Transverse colon (tissue), 4 donors: ENCODE results near the gene P3H3. TPM values are rescaled to one million over a fixed set of nuclear protein-coding genes. Genes with fewer than 3 reads are reported as not detected.

Experiments
- DNase-seq: peaks from one replicate; pipeline ENCODE4 v3.0.0-alpha.2; 2019
- H3K27ac ChIP-seq, 4 donors: fragments of 200-600 bp; sonication (generic); 2 replicates each; pipeline ENCODE4 v1.5.1; 2016 to 2018; ENCODE audit warnings: inconsistent platforms in 4 of 4
- H3K27me3 ChIP-seq: fragments of 200-600 bp; sonication (generic); 2 replicates; pipeline ENCODE4 v1.5.1; 2017; ENCODE audit warnings: inconsistent platforms
- H3K36me3 ChIP-seq, 4 donors: fragments of 200-600 bp; sonication (generic); 2 replicates each; pipeline ENCODE4 v1.5.1; 2017 to 2019; ENCODE audit warnings: inconsistent platforms in 4 of 4
- H3K4me1 ChIP-seq, 4 donors: fragments of 200-600 bp; sonication (generic); 2 replicates each; pipeline ENCODE4 v1.5.1; 2017 to 2020; ENCODE audit warnings: inconsistent platforms in 4 of 4
- H3K4me3 ChIP-seq, 4 donors: fragments of 200-600 bp; sonication (generic); 1 replicate in 1 of 4; 2 replicates in 3 of 4; pipeline versions ENCODE4 v1.5.1 to v1.6.1; 2017 to 2019; ENCODE audit warnings: inconsistent platforms in 4 of 4
- H3K9me3 ChIP-seq, 2 donors: fragments of 200-600 bp; sonication (generic); 2 replicates each; pipeline ENCODE4 v1.5.1; 2017 to 2019; ENCODE audit warnings: inconsistent platforms in 2 of 2
- EP300 ChIP-seq: sonication (generic); formaldehyde crosslinking; IDR thresholded peaks from one replicate; pipeline ENCODE4 v1.6.1; 2017; ENCODE audit warnings: antibody characterized with exemption, low read depth
- POLR2A ChIP-seq: fragments of 450-650 bp; IDR thresholded peaks from one replicate; pipeline ENCODE4 v1.6.1; 2016; ENCODE audit warnings: antibody characterized with exemption, mild to moderate bottlenecking, moderate library complexity
- POLR2AphosphoS5 ChIP-seq, 3 donors: sonication (generic); formaldehyde crosslinking; IDR thresholded peaks; one replicate each; pipeline ENCODE4 v1.6.1; 2016; ENCODE audit warnings: antibody characterized with exemption in 3 of 3
- WGBS, 2 donors: methylation state at CpG; one replicate each; pipeline ENCODE4 v1.1.5; 2018; ENCODE audit warnings: low coverage in 1 of 2; 5-methylcytosine and 5-hydroxymethylcytosine counted together
- in situ Hi-C, 4 donors: fragments of 200-750 bp; cut with MboI; loops; one replicate each; pipeline versions ENCODE4 v1.15.0 to v1.15.1; 2017; ENCODE audit warnings: low sequenced_read_pairs in 3 of 4, low pct_ligation_motif_present in 1 of 4, low pct_unique_long_range_greater_than_20kb in 1 of 4
- intact Hi-C: fragments of 100-400 bp; cut with DNase I; formaldehyde crosslinking; loops from one replicate; pipeline ENCODE4 v1.15.1; 2023; ENCODE audit warnings: low total_unique reads
- total RNA-seq, 4 donors: library from RNA; depleted of rRNA; stranded (reverse); fragments of >200 nt; gene quantifications; one replicate each; pipeline ENCODE4 v1.1.0, GENCODE V29; 2016
- TF ChIP-seq, protein P1 (sequence below), 5 experiments: fragments of 200-600 bp in 3 of 5; fragments of 450-650 bp in 2 of 5; sonication (generic) in 3 of 5; IDR thresholded peaks; 1 replicate in 2 of 5; 2 replicates in 3 of 5; pipeline ENCODE4 v1.5.1; 2016 to 2017; ENCODE audit warnings: antibody characterized with exemption in 5 of 5, inconsistent platforms in 3 of 5, mild to moderate bottlenecking in 2 of 5, moderate library complexity in 1 of 5

P3H3 gene
- total RNA-seq, 4 donors from 2014 or later: 5.9 to 32.9 (median 14.4) TPM

DNA sequence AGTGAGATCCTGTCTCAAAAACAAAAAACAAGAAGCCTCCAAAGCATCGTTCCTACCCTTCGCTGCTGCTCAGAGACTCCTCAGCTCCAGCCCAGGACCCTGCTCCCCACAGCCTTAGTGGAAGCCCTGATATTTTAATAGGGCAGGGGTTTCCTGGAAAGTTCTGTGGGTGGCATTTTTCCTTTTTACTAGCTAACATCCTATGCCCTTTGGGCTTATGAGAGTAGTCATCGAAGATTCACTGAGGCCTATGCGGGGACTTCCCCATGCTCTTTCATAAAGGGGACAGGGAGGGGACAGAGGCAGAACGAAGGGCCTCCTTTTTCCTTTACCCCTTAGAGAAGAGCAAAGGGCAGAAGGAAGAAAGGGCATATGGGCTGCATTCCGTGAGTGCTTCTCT lies 47.6 kb upstream of the P3H3 start:
- no peaks in the 10 kb centered on the region for H3K9me3 ChIP-seq
- H3K27me3 ChIP-seq: no peaks in the 10 kb centered on the region
- 79% methylated on average over 6 of the region's 6 CpGs; no CpG with 5 or more reads in 1 of the 2 donors for WGBS, 2 donors
- no peak for DNase-seq
- H3K4me3 ChIP-seq: no peak overlapping the region
- no peak overlapping the region for H3K27ac ChIP-seq
- H3K4me1 ChIP-seq: peaks cover 4 to 32% (median 9%) of the 10 kb centered on the region in 4 donors
- no peak for TF ChIP-seq POLR2A
- TF ChIP-seq, protein P1, sequence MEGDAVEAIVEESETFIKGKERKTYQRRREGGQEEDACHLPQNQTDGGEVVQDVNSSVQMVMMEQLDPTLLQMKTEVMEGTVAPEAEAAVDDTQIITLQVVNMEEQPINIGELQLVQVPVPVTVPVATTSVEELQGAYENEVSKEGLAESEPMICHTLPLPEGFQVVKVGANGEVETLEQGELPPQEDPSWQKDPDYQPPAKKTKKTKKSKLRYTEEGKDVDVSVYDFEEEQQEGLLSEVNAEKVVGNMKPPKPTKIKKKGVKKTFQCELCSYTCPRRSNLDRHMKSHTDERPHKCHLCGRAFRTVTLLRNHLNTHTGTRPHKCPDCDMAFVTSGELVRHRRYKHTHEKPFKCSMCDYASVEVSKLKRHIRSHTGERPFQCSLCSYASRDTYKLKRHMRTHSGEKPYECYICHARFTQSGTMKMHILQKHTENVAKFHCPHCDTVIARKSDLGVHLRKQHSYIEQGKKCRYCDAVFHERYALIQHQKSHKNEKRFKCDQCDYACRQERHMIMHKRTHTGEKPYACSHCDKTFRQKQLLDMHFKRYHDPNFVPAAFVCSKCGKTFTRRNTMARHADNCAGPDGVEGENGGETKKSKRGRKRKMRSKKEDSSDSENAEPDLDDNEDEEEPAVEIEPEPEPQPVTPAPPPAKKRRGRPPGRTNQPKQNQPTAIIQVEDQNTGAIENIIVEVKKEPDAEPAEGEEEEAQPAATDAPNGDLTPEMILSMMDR (IDR thresholded peaks at IDR 0.05): no peak
- no peak for TF ChIP-seq EP300
- no peak for TF ChIP-seq POLR2AphosphoS5 (IDR thresholded peaks at IDR 0.05)
- in situ Hi-C loops: no loop called here
- intact Hi-C loops: loop anchor here (5.0 kb wide), 1 partner anchor 33 kb away; no protein-coding TSS in a partner anchor
- H3K36me3 ChIP-seq: no peaks in the 10 kb centered on the region

- intact Hi-C loops: loop anchor here (5.0 kb wide), 1 partner anchor 35 kb away; no protein-coding TSS in a partner anchor
- no peaks in the 10 kb centered on the region for H3K36me3 ChIP-seq
- no peak for DNase-seq
- H3K4me3 ChIP-seq: no peak overlapping the region
- no peak for TF ChIP-seq EP300
- TF ChIP-seq POLR2AphosphoS5 (IDR thresholded peaks at IDR 0.05): no peak
- in situ Hi-C loops: no loop called here
- H3K27ac ChIP-seq: no peak overlapping the region
- peaks cover 4 to 25% (median 8%) of the 10 kb centered on the region in 4 donors for H3K4me1 ChIP-seq
- no peaks in the 10 kb centered on the region for H3K27me3 ChIP-seq
- no peaks in the 10 kb centered on the region for H3K9me3 ChIP-seq
- whole genome bisulfite sequencing, 2 donors: 77 to 100% methylated on average over 1 to 6 of the region's 6 CpGs
Observed at GRCh38 chr12:6782119-6782518, 46.1 kb upstream of the P3H3 start.

- Histone ChIP-seq H3K27ac (no peak overlapping the region), H3K4me3 (no peak overlapping the region), H3K36me3 (no peaks in the 10 kb centered on the region), H3K4me1 (peaks cover 4 to 21% (median 7%) of the 10 kb centered on the region in 4 donors), H3K9me3 (no peaks in the 10 kb centered on the region), H3K27me3 (no peaks in the 10 kb centered on the region)
- intact Hi-C loops (loop anchor here (5.0 kb wide), 1 partner anchor 36 kb away; no protein-coding TSS in a partner anchor), in situ Hi-C loops (no loop called here)
- TF ChIP-seq POLR2AphosphoS5 (IDR thresholded peaks at IDR 0.05): no peak
- TF ChIP-seq EP300: no peak
- TF ChIP-seq POLR2A: no peak
- TF ChIP-seq, protein P1 (IDR thresholded peaks at IDR 0.05): no peak
- DNase-seq: no peak
- WGBS, 2 donors: 74 to 100% methylated on average over 1 to 10 of the region's 10 CpGs
Observed at GRCh38 chr12:6782850-6783566, 45.2 kb upstream of the P3H3 start.

- no peak for DNase-seq
- in situ Hi-C loops: no loop called here
- intact Hi-C loops: loop anchor here (5.0 kb wide), 1 partner anchor 37 kb away; no protein-coding TSS in a partner anchor
Observed at GRCh38 chr12:6783828-6784227, 44.4 kb upstream of the P3H3 start.

More at GRCh38 chr12:6783828-6784227, 44.4 kb upstream of the P3H3 start:
- no peaks in the 10 kb centered on the region for H3K9me3 ChIP-seq
- H3K27me3 ChIP-seq: no peaks in the 10 kb centered on the region
- H3K4me1 ChIP-seq: peaks cover 0 to 13% (median 2%) of the 10 kb centered on the region in 4 donors
- no peak overlapping the region for H3K4me3 ChIP-seq
- WGBS, 2 donors: 85 to 100% methylated on average over 3 to 9 of the region's 9 CpGs
- H3K36me3 ChIP-seq: no peaks in the 10 kb centered on the region
- TF ChIP-seq EP300 (no peak), POLR2A (no peak), POLR2AphosphoS5 (IDR thresholded peaks at IDR 0.05) (no peak)
- TF ChIP-seq, protein P1 (IDR thresholded peaks at IDR 0.05): no peak
- H3K27ac ChIP-seq: no peak overlapping the region
